ENCODE data around the gene ICA1. TPM values are rescaled to one million over a fixed set of nuclear protein-coding genes. Genes with fewer than 3 reads are reported as not detected.
"Not testable (repeated sequence)": the region's sequence is repeated elsewhere in the genome, so short reads cannot be mapped to it uniquely, and the experiment has no call there.

Gene ICA1
- total RNA-seq, 4 donors from 2014 or later, result 4.1 to 7.4 (median 5.8) TPM

GRCh38 chr7:8109196-8110022 is 152.6 kb downstream of the ICA1 start:
- Histone ChIP-seq H3K4me3 (no peak overlapping the region), H3K27ac (replicated peaks in 1 of 4) (no peak overlapping the region), H3K36me3 (no peaks in the 10 kb centered on the region), H3K27me3 (no peaks in the 10 kb centered on the region), H3K9me3 (no peaks in the 10 kb centered on the region), H3K4me1 (no peaks in the 10 kb centered on the region)
- WGBS, result 82% methylated on average over 4 of the region's 4 CpGs
- TF ChIP-seq, protein P1, sequence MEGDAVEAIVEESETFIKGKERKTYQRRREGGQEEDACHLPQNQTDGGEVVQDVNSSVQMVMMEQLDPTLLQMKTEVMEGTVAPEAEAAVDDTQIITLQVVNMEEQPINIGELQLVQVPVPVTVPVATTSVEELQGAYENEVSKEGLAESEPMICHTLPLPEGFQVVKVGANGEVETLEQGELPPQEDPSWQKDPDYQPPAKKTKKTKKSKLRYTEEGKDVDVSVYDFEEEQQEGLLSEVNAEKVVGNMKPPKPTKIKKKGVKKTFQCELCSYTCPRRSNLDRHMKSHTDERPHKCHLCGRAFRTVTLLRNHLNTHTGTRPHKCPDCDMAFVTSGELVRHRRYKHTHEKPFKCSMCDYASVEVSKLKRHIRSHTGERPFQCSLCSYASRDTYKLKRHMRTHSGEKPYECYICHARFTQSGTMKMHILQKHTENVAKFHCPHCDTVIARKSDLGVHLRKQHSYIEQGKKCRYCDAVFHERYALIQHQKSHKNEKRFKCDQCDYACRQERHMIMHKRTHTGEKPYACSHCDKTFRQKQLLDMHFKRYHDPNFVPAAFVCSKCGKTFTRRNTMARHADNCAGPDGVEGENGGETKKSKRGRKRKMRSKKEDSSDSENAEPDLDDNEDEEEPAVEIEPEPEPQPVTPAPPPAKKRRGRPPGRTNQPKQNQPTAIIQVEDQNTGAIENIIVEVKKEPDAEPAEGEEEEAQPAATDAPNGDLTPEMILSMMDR (IDR thresholded peaks at IDR 0.05), result no peak
- TF ChIP-seq POLR2AphosphoS5 (IDR thresholded peaks at IDR 0.05) (no peak), POLR2A (IDR thresholded peaks at IDR 0.05; ENCODE audit: low read depth) (no peak), EP300 (IDR thresholded peaks at IDR 0.05) (no peak)
- intact Hi-C loops (cut with DNase I), result no loop called here
- no peak for DNase-seq (ENCODE audit: extremely low spot score)

DNA sequence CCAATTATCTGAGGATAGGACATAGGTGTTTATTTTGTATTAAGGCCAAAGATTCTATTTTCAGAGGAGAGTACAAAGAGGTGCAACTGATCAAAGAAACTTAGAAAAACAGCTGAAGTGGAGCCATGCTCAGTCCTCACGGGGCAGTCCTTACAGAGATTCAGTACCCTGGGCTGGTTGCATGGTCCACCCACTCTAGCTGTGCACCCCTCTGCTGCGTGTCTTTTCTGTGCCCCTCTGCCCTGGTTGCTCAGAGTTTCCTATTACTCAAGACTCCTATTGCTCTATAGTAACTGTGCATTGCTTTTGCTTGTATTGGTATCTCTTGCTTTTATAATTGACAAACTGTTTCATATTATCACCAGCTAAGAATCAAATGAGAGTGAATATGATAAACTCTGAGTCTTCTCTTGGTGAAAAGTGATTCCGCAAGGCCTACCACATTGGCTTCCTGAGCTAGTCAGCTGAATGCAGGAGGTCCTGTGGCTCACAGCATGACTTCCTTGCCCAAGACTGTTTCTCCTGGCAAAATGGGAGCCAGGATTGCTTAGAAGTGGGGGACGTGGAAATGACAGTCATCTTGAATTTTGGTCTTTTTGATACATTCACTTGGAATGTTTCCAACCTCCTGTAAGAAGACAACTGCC is 156.4 kb downstream of the ICA1 start:
- no peak overlapping the region for H3K27ac ChIP-seq (replicated peaks in 1 of 4)
- peaks cover 0 to 7% (median 2%) of the 10 kb centered on the region in 4 donors for H3K9me3 ChIP-seq
- no peaks in the 10 kb centered on the region for H3K36me3 ChIP-seq
- TF ChIP-seq POLR2A (IDR thresholded peaks at IDR 0.05; ENCODE audit: low read depth), result no peak
- no peak for TF ChIP-seq POLR2AphosphoS5 (IDR thresholded peaks at IDR 0.05)
- TF ChIP-seq, protein P1 (IDR thresholded peaks at IDR 0.05), result no peak
- TF ChIP-seq EP300 (IDR thresholded peaks at IDR 0.05), result no peak
- 49% methylated on average over 4 of the region's 4 CpGs for WGBS
- intact Hi-C loops (cut with DNase I), result no loop called here
- H3K4me3 ChIP-seq, result no peak overlapping the region
- no peak for DNase-seq (ENCODE audit: extremely low spot score)
- H3K4me1 ChIP-seq, result no peaks in the 10 kb centered on the region
- H3K27me3 ChIP-seq, result no peaks in the 10 kb centered on the region

DNA sequence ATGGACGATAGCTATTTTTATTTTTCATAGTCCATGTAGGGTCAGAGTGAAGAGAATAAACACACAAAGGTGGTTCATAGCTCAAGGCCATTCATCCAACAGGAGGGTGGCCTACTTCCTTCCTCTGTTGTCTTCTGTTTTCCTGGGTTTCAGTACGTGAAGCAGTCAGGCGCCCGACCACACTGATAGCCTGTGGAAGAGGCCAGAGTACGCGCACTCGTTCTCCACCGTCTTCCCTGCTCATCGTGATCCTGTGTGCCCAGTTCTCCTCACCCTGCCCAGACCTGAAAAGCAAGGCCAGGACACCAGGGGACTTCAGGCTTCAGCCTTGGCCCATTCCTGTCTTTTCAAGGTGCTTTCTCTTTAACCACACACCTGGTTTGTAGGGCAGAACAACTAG is 158.7 kb downstream of the ICA1 start:
- Histone ChIP-seq H3K4me3 (no peak overlapping the region), H3K4me1 (no peaks in the 10 kb centered on the region), H3K27me3 (no peaks in the 10 kb centered on the region), H3K27ac (replicated peaks in 1 of 4) (no peak overlapping the region), H3K36me3 (no peaks in the 10 kb centered on the region), H3K9me3 (peaks cover 0 to 7% (median 5%) of the 10 kb centered on the region in 4 donors)
- 83% methylated on average over 9 of the region's 9 CpGs for WGBS
- no peak for DNase-seq (ENCODE audit: extremely low spot score)
- intact Hi-C loops (cut with DNase I), result no loop called here
- TF ChIP-seq POLR2A (IDR thresholded peaks at IDR 0.05; ENCODE audit: low read depth), result no peak
- TF ChIP-seq, protein P1 (IDR thresholded peaks at IDR 0.05), result no peak
- no peak for TF ChIP-seq EP300 (IDR thresholded peaks at IDR 0.05)
- TF ChIP-seq POLR2AphosphoS5 (IDR thresholded peaks at IDR 0.05), result no peak

GRCh38 chr7:8101292-8101691 is 160.7 kb downstream of the ICA1 start:
- H3K4me3 ChIP-seq, result not testable (repeated sequence)

More at GRCh38 chr7:8101292-8101691, 160.7 kb downstream of the ICA1 start:
- intact Hi-C loops (cut with DNase I), result loop anchor here (2.0 kb wide), 1 partner anchor 36 kb away; no protein-coding TSS in a partner anchor
- not testable (repeated sequence) for H3K36me3 ChIP-seq; H3K27me3 ChIP-seq; H3K9me3 ChIP-seq; DNase-seq (ENCODE audit: extremely low spot score); H3K4me1 ChIP-seq; H3K27ac ChIP-seq (replicated peaks in 1 of 4)
- 91% methylated on average over 4 of the region's 4 CpGs for WGBS

Measured in esophagus muscularis mucosa (tissue), 4 donors.